RWPE2 (cell line): ENCODE results near the gene GAS2L2.

Source experiments
- ATAC-seq: fragments of 200-7000 bp; cut with Tn5 transposase; 3 replicates; pipeline ENCODE4 v1.9.1; 2021; ENCODE audit warnings: low read depth
- DNase-seq: peaks from one replicate; pipeline ENCODE4 v3.0.0-alpha.2; 2020; ENCODE audit warnings: low spot score
- H3K27ac ChIP-seq: fragments of 450-650 bp; 2 replicates; pipeline ENCODE4 v1.5.1; 2017; ENCODE audit warnings: mild to moderate bottlenecking; ENCODE audit not compliant: poor library complexity, severe bottlenecking
- H3K27me3 ChIP-seq: fragments of 250-450 bp; sonication (Bioruptor Pico); 2 replicates; pipeline ENCODE4 v1.5.1; 2021; ENCODE audit warnings: mild to moderate bottlenecking, moderate library complexity; ENCODE audit not compliant: insufficient read depth, poor library complexity, severe bottlenecking
- H3K36me3 ChIP-seq: fragments of 250-450 bp; sonication (Bioruptor Pico); 2 replicates; pipeline ENCODE4 v1.5.1; 2020; ENCODE audit warnings: low read depth, mild to moderate bottlenecking, moderate library complexity
- H3K4me1 ChIP-seq: fragments of 250-450 bp; sonication (Bioruptor Pico); 2 replicates; pipeline ENCODE4 v1.5.1; 2021; ENCODE audit warnings: mild to moderate bottlenecking, moderate library complexity; ENCODE audit not compliant: insufficient read depth, poor library complexity, severe bottlenecking
- H3K4me3 ChIP-seq: fragments of 250-450 bp; sonication (Bioruptor Pico); 2 replicates; pipeline ENCODE4 v1.5.1; 2021; ENCODE audit warnings: mild to moderate bottlenecking, moderate library complexity; ENCODE audit not compliant: severe bottlenecking
- H3K9me3 ChIP-seq: fragments of 250-450 bp; sonication (Bioruptor Pico); 2 replicates; pipeline ENCODE4 v1.5.1; 2021; ENCODE audit warnings: mild to moderate bottlenecking, moderate library complexity; ENCODE audit not compliant: severe bottlenecking
- TF ChIP-seq, protein P1 (sequence below): fragments of 450-650 bp; IDR thresholded peaks from one replicate; pipeline ENCODE4 v1.5.1; 2017; ENCODE audit warnings: mild to moderate bottlenecking, moderate library complexity; ENCODE audit not compliant: poor library complexity, severe bottlenecking

Gene GAS2L2

DNA sequence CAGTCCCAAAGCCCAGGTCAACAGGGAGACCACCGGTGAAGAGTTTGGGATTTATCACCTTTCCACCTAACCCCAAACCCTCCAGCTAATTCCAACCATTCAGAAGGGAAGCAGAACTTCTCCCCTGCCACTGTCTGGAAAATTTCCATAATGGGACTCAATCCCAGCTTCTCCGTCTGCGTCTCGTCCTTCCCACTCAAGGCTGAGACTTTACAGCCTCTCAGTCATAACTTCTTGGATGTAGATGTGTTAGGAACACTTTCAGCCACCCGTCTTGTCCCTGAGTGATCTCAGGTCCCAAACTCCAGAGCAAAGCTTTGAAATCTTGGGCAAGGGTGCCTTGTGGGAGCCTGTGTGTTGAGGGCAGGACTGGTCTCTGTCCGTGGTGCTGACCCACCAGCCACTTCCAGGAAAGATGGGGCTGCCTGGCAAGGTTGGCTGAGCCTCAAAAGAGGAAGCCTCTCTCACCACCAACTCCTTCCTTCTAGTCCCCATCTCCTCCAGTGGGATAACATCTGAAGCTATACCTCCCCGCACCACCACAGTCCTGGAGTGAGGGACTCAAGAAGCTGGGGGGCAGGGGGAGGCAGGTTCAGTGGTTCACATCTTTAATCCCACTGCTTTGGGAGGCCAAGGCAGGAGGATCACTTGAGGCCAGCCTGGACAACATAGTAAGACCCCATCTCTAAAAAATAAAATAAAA, 9.3 kb downstream of the GAS2L2 start:
- no peaks in the 10 kb centered on the region for H3K9me3 ChIP-seq
- DNase-seq (no peak), ATAC-seq (peak; percentile 12; the same call in 1 of the 3 replicates)
- H3K27me3 ChIP-seq, result peaks cover 33% of the 10 kb centered on the region
- H3K4me3 ChIP-seq, result no peak overlapping the region
- no peaks in the 10 kb centered on the region for H3K36me3 ChIP-seq
- TF ChIP-seq, protein P1, sequence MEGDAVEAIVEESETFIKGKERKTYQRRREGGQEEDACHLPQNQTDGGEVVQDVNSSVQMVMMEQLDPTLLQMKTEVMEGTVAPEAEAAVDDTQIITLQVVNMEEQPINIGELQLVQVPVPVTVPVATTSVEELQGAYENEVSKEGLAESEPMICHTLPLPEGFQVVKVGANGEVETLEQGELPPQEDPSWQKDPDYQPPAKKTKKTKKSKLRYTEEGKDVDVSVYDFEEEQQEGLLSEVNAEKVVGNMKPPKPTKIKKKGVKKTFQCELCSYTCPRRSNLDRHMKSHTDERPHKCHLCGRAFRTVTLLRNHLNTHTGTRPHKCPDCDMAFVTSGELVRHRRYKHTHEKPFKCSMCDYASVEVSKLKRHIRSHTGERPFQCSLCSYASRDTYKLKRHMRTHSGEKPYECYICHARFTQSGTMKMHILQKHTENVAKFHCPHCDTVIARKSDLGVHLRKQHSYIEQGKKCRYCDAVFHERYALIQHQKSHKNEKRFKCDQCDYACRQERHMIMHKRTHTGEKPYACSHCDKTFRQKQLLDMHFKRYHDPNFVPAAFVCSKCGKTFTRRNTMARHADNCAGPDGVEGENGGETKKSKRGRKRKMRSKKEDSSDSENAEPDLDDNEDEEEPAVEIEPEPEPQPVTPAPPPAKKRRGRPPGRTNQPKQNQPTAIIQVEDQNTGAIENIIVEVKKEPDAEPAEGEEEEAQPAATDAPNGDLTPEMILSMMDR, result no peak
- peaks cover 10% of the 10 kb centered on the region for H3K4me1 ChIP-seq
- H3K27ac ChIP-seq, result no peak overlapping the region

DNA sequence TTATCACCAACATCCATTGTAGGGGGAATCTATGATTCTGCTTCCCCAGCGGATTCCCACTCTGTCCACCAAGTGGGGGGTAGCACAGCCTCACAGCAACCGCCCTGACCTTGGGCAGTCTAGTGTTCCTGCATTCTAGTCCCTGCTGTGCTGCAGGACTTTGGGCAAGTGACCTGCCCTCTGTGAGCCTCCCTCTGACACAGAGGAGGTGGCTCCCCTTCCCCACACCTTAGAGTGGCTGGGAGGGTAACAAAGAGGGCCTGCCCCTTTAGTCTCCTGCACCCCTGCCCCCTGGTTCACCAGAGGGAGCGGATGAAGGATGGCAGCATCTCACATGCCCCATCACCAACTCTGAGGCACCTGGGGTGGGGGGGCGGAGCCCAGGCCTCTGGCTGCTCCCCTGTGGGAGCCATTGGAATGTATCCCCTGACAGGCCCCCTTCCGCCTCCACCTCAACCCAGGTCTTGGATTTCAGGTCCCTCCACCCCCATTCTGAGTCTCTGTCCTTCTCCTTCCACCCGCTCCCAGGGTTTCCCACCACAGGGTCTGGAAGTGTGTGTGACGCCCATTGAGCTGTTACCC, 10.1 kb downstream of the GAS2L2 start:
- Histone ChIP-seq H3K4me3 (no peak overlapping the region), H3K9me3 (no peaks in the 10 kb centered on the region), H3K27ac (no peak overlapping the region), H3K4me1 (peaks cover 4% of the 10 kb centered on the region), H3K27me3 (peaks cover 33% of the 10 kb centered on the region), H3K36me3 (no peaks in the 10 kb centered on the region)
- TF ChIP-seq, protein P1, result no peak
- DNase-seq (no peak), ATAC-seq (no peak)

DNA sequence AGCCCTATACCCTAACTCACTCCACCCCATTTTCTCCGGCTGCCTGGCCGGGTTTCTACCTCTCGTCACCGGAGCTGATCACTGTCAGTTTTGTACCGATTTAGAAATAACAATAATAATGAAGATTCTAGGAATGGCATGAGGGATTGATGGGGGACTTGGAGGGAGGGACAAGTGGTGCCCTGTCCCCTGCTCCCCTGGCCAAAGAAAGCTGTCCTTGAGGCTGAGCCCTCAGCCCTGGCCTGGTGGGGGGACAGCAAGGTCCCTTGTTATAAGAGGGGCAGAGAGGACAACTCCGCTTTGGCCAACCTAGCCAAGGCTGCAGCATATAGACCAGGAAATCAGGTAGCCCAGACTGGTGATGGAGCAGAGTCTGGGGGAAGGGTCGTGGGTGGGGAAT, 10.5 kb downstream of the GAS2L2 start:
- Histone ChIP-seq H3K27me3 (peaks cover 33% of the 10 kb centered on the region), H3K27ac (no peak overlapping the region), H3K9me3 (no peaks in the 10 kb centered on the region), H3K36me3 (no peaks in the 10 kb centered on the region), H3K4me1 (no peaks in the 10 kb centered on the region), H3K4me3 (no peak overlapping the region)
- TF ChIP-seq, protein P1, result no peak
- ATAC-seq (no peak), DNase-seq (no peak)

DNA sequence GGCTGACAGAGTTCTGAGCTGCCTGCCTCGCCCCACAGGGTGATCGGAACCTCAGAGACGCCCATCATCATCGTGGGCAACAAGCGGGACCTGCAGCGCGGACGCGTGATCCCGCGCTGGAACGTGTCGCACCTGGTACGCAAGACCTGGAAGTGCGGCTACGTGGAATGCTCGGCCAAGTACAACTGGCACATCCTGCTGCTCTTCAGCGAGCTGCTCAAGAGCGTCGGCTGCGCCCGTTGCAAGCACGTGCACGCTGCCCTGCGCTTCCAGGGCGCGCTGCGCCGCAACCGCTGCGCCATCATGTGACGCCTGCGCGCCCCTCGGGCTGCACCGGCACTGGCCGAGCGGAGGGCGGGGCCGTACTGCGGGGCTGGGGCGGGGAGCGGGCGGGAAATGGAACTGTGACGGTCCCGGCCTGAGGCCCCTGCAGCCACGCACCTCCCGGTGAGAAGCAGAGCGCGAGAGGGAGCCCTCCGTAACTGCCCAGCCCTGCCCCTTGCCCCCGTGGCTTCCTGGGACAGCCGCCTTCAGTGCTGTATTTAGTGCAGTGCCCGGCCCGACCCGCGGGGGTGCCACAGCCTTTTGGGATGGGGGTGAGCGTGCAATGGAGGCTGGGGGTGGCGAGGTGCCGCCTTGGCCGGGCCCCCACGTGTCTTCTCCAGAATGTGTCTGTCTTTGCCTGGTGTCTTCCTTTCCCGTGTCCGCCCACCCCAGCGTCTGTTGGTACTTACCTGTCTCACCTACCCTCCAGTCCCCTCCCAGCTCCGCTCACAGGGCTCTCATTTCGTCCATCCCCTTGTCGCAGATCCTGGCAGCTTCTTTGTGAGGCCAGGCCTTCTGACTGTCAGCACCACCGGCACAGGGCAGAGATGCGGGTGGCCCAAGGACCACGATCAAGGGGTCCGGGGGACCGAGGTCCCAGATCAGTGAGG, 11.8 kb downstream of the GAS2L2 start:
- Histone ChIP-seq H3K36me3 (no peaks in the 10 kb centered on the region), H3K4me3 (no peak overlapping the region), H3K9me3 (no peaks in the 10 kb centered on the region), H3K4me1 (no peaks in the 10 kb centered on the region), H3K27ac (no peak overlapping the region), H3K27me3 (peaks cover 33% of the 10 kb centered on the region)
- TF ChIP-seq, protein P1, result no peak
- DNase-seq, result no peak
- peak; percentile 55 for ATAC-seq
